GM18499 (cell line): Measurements from ENCODE around the gene PHEX.

Experiments used
- ATAC-seq: cut with Tn5 transposase; IDR thresholded peaks from one replicate; pipeline ENCODE4 v1.9.1; 2021; ENCODE audit warnings: moderate number of reproducible peaks; ENCODE audit not compliant: insufficient read depth, unreplicated experiment

PHEX gene

GRCh38 chrX:22095286-22095685 lies 63.2 kb downstream of the PHEX start:
- ATAC-seq = no peak

- ATAC-seq = no peak
Observed at GRCh38 chrX:22095856-22096255, 63.7 kb downstream of the PHEX start.

GRCh38 chrX:22097012-22097694 lies 65.0 kb downstream of the PHEX start:
- no peak for ATAC-seq

- ATAC-seq = no peak
Observed at GRCh38 chrX:22105231-22105630, 73.1 kb downstream of the PHEX start.

GRCh38 chrX:22105971-22106370 lies 73.8 kb downstream of the PHEX start:
- no peak for ATAC-seq

- no peak for ATAC-seq
Observed at GRCh38 chrX:22109442-22109841, 77.3 kb downstream of the PHEX start.

- no peak for ATAC-seq
Observed at GRCh38 chrX:22110729-22111494, 78.8 kb downstream of the PHEX start.

- ATAC-seq = no peak
Observed at GRCh38 chrX:22116605-22117546, 84.8 kb downstream of the PHEX start.

GRCh38 chrX:22117633-22118032 lies 85.5 kb downstream of the PHEX start:
- no peak for ATAC-seq

- ATAC-seq = no peak
Observed at GRCh38 chrX:22118161-22118830, 86.2 kb downstream of the PHEX start.

- ATAC-seq = no peak
Observed at GRCh38 chrX:22121161-22121560, 89.0 kb downstream of the PHEX start.

GRCh38 chrX:22122510-22122909 lies 90.4 kb downstream of the PHEX start:
- ATAC-seq = no peak

GRCh38 chrX:22124098-22124497 lies 92.0 kb downstream of the PHEX start:
- ATAC-seq = no peak

- ATAC-seq = no peak
Observed at GRCh38 chrX:22125481-22125880, 93.4 kb downstream of the PHEX start.

- no peak for ATAC-seq
Observed at GRCh38 chrX:22126327-22126726, 94.2 kb downstream of the PHEX start.

- ATAC-seq = no peak
Observed at GRCh38 chrX:22128961-22129360, 96.8 kb downstream of the PHEX start.

- no peak for ATAC-seq
Observed at GRCh38 chrX:22134681-22135080, 102.6 kb downstream of the PHEX start.

- no peak for ATAC-seq
Observed at GRCh38 chrX:22135171-22135711, 103.1 kb downstream of the PHEX start.

GRCh38 chrX:22135994-22136684 lies 104.0 kb downstream of the PHEX start:
- ATAC-seq = no peak
